DMS 273 treated with DMSO at 0.1 percent for 48 hours (cell line): ENCODE measurements around the gene ZNF710.
"Not testable (repeated sequence)": the region's sequence is repeated elsewhere in the genome, so short reads cannot be mapped to it uniquely, and the experiment has no call there.

Experiments used
- DNase-seq: peaks from one replicate; lab custom pipeline; 2025; lab: John Stamatoyannopoulos, UW

Gene ZNF710

DNA sequence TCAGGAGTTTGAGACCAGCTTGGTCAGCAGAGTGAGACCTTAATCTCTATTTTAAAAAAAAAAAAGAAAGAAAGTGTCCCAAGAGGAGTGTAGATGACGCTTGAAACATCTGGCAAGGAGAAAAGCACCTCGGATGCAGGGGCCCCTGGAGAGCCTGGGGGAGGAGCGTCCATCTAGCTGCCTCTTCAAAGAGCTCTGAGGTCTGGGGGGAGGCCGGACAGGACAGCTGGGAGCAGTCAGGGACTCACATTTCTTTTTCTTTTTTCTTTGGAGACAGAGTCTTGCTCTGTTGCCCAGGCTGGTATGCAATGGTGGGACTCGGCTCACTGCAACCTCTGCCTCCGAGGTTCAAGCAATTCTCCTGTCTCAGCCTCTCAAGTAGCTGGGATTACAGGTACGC, 104.4 kb downstream of the ZNF710 start:
- no peak for DNase-seq

DNA sequence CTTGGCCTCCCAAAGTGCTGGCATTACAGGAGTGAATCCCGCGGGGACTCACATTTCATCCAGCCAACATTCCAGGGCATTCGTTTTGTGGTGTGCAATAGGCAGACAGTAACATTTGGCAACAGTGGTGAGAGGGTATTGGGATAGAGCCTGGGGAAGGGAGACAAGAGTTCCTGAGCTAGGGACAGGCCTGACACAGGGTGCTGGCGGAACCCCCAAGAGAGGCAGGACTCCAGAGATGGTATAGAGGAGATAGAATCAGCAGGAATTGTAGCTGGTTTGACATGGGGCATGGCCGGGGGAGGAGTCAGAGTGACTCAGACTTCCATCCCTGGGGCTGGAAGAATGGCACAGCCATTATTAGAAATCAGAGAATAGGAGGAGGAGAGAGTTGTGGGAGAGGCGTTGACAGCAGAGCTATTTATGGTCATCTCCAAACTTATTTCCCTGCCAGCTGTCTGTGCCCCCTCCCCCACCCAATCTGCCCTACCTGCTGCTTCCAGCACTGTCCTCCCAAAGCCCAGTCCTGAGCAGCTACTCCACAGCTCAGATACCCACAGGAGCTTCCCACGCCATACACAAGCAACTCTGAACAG, 105.5 kb downstream of the ZNF710 start:
- peak; percentile 51 for DNase-seq

DNA sequence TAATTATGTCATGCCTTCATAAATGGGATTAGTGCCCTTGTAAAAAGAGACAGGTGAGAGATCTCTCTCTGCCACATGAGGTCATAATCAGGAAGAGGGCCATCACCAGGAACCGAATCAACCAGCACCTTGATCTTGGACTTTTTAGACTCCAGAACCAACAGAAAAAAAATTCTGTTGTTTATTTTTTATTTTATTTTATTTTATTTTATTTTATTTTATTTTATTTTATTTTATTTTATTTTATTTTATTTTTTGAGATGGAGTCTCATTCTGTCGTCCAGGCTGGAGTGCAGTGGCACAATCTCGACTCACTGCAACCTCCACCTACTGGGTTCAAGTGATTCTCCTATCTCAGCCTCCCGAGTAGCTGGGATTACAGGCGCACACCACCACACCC, 106.9 kb downstream of the ZNF710 start:
- not testable (repeated sequence) for DNase-seq

DNA sequence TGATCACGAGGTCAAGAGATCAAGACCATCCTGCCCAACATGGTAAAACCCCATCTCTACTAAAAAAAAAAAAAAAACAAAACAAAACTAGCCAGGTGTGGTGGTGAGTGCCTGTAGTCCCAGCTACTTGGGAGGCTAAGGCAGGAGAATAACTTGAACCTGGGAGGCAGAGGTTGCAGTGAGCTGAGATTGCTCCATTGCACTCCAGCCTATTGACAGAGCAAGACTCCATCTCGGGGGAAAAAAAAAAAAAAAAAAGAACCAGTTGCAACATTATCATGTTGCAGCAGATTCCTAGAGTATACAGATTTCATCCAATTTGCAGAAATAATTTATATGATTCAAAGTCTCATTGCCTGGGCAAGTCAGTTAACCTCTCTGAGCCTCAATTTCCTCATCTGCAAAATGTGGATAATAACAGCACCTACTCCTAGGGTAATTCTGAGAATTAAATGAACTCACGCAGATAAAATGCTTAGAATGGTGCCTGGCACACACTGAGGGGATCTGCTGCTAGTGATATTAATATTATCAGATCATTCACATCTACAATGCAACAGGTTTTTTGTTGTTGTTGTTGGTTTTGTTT, 108.1 kb downstream of the ZNF710 start:
- DNase-seq: not testable (repeated sequence)

DNA sequence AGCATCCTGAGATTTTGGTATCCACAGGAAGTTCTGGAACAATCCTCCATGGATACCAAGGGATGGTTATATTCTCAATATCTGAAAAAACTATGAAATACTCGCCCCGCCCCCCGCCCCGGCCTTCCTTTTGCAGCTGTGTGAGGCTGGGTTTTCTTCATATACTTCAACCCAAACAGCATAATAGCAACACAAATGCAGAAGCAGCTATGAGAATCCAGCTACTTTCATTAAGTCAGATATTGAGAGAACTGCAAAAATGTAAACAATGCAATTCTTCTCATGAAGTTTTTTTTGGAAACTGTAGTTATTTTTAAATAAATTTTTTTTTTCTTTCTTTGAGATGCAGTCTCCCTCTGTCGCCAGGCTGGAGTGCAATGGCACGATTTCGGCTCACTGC, 112.0 kb downstream of the ZNF710 start:
- no peak for DNase-seq

DNA sequence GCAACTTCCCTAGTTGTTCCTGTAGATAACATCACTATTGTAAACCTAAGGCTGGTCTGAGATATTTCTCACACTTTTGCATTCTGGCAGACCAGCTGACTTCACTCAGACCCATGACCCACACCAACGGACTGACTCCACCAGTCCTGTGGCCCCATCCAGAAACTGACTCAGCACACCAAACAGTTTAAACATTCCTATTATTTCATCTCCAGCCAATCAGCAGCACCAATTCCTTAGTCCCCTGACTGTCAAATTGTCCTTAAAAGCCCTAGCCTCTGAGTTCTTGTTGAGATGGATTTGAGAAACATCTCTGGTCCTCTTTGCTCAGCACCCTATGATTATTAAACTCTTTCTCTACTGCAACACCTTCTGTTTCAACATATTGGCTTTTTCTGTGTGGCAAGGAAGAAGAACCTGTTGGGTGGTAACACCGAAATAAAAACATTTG, 113.4 kb downstream of the ZNF710 start:
- DNase-seq: no peak

DNA sequence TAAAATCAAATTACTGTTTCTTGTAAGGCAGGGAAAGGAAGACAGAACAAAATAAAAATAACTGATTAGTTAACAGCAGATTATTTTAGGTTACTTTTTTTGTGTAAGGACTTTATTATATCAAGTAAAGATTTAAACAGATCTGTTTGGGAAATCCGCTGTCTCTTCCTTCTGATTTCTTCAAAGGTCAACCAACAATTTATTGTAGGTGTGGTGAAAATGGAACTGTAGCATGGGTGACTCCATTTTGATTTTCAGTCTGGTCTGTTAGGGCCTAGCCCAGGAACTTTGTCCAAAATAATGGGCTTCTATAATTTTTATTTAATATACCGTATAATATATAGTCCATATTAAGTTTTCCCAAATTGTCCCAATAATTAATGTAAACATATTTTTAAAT, 114.7 kb downstream of the ZNF710 start:
- DNase-seq: no peak

DNA sequence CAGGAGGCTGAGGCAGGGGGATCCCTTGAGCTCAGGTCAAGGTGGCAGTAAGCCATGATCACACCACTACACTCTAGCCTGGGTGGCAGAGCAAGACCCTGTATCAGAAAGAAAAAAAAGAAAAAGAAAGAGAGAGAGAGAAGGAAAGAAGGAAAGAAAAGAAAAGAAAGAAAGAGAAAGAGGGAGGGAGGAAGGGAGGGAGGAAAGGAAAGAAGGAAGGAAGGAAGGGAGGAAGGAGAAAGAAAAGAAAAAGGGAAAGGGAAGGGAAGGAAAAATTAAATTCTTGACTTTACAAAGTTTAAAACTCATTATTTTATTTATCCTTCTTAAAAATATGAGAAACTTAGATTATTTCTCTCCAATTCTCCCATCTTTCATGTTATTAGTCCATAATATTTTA, 118.2 kb downstream of the ZNF710 start:
- DNase-seq: no peak

DNA sequence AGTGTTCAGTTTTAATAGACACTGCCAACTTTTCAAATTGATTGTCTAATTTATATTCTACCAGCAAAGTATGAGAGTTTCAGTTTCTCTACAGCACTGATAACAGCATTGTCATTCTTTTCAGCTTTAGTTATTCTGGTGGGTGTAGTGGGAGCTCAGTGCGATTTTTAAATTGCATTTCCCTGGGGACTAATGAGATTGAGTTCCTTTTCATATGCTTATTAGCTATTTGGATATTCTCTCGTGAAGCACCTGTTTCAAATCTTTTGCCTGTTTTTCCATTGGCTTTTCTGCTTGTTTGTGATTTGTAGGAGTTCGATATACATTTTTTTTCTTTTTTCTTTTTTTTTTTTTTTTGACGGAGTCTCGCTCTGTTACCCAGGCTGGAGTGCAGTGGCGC, 120.0 kb downstream of the ZNF710 start:
- DNase-seq: no peak

DNA sequence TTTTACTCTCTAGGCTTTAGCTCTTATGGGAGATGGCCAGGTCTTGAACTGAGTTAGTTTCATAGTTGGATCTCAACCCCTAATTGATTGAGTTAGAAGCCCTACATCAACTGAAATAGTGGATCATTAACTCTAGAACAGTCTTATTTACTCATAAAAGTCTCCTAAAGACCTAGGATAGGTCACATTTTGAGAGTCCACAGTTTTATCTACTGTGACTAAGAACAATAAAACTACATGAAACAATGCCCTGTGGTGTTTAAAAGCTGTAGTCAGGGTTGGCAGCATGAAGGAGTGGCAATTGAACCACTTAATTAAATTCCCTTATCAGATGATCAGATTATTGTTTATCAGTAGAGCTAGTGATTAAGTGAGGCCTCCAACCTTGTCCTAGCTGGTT, 123.4 kb downstream of the ZNF710 start:
- DNase-seq: no peak

DNA sequence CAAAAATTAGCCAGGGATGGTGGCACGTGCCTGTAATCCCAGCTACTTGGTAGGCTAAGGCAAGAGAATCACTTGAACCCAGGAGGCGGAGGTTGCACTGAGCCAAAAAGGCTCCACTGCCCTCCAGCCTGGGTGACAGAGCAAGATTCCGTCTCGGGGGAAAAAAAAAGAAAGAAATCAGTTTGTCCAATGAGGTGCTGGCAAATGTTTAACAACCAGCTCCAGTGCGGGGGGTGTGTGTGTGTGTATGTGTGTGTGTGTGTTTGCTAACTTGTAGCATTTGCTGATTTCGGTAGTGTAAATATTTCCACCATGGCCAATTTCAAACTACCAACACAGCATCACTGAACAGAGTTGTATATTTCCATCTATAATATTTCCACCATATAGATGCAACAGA, 124.9 kb downstream of the ZNF710 start:
- no peak for DNase-seq

DNA sequence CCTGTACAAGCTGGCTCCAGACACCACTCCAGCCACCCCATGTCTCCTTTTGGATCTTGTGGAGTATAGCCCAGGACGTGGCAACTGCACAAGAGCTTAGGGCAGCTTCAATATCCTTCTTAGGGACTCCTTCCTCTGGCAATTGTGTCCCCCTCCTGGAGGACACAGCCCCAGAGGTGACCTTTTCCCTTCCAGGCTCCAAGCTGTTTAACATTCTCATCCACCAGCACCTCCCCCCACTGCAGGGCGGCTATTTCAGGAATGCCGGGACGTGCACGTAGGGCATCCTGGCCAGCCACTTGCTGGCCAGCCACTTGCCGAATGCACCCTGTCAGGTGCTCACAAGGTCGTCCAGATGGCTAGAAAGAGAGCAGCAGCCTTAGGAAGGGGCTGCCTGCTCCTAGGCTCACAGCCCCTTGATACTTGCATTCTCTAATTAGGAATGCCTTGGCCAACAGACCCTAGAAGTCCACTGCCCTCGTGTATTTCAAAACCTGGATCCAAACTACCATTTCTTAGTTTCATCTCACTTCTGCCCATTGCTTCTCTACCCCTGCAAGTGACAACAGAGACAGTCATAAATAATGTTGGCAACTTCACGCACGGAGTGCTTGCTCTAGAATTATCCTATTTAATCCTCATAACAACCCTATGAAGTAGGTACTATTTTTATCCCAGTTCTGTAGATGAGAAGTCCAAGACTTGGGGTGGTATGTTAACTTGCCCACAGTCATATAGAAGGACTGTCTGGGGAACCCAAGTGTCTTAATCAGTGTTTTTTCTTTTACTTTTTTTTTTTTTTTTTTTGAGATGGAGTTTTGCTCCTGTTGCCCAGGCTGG, 125.7 kb downstream of the ZNF710 start:
- no peak for DNase-seq

DNA sequence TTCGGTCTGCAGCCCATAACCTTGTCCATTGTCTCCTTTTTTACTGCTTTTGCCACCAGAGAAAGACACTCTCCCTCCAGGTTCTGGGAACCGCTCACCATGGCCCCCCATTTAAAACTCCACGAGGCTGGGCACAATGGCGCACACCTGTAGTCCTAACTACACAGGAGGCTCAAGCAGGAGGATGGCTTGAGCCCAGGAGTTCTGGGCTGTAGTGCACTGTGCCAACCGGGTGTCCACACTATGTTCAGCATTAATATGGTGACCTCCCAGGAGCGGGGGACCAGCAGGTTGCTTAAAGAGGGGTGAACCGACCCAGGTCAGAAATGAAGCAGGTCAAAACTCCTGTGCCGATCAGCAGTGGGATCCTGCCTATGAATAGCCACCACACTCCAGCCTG, 129.2 kb downstream of the ZNF710 start:
- DNase-seq: no peak
